ENCODE results near the gene DRC3.
"Not testable (repeated sequence)": the region's sequence is repeated elsewhere in the genome, so short reads cannot be mapped to it uniquely, and the experiment has no call there.

The DRC3 gene

DNA sequence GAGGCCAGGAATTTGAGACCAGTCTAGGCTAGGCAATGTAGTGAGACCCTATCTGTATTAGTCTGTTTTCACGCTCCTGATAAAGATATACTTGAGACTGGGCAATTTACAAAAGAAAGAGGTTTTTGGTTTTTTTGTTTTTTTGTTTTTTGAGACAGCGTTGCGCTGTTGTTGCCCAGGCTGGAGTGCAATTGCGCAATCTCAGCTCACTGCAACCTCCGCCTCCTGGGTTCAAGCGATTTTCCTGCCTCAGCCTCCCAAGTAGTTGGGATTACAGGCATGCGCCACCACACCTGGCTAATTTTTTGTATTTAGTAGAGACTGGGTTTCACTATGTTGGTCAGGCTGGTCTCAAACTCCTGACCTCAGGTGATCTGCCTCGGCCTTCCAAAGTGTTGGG, 23.2 kb downstream of the DRC3 start:
- DNase-seq, result not testable (repeated sequence)

DNA sequence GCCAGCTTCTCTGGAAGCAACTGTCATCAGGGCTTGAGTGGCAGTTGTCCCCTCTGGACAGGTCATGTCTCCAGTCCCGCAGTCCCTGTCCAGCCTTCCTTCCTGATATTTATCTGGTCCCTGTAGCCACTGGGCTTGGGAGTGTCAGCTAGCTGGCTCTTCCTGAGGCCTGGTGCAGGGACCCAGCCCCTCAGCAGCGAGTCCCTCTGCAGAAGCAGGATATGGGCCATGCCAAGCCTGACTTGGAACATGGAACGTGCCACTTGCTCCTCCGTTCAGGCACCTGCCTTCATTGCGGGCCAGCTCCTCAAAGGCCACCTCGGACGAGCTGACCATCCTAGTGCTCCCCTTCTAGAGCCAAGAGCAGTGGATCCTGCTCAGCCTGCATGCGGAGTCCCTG, 26.3 kb downstream of the DRC3 start:
- DNase-seq, result no peak

DNA sequence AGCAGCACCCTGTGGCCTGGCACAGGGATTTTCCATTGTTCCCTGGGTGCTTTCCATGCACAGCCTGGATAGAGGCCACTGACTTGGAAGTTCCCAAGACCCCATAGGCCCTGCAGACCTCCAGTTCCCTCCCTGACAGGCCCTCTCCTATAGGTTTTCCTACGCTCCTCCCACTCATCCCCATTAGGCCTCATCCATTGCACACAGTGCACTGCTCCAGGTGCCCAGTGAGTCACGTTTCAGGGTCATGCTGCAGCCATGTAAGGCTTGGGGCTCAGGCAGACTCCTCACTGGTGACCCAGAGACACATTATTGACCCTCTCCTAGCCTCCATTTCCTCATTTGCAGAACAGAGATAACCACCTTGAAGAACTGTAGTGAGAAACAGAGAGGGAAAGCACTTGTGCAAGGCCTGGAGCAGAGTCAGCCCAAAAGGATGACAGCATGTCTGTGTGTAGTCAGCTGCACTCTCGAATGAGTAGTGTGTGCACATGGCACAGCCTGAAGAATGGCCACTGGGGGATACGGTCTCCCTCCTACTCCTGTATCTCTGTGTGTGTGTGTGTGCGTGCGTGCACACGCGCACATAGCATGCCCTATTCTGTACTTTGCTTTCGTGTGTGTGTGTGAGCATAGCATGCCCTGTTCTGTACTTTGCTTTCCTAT, 26.8 kb downstream of the DRC3 start:
- DNase-seq, result no peak

DNA sequence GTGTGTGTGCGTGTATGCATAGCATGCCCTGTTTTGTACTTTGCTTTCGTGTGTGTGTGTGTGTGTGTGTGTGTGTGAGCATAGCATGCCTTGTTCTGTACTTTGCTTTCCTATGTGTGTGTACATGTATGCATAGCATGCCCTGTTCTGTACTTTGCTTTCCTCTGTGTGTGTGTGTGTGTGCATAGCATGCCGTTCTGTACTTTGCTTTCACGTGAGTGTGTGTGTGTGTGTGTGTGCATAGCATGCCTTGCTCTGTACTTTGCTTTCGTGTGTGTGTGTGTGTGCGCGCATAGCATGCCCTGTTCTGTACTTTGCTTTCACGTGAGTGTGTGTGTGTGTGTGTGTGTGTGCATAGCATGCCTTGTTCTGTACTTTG, 27.4 kb downstream of the DRC3 start:
- DNase-seq, result no peak

DNA sequence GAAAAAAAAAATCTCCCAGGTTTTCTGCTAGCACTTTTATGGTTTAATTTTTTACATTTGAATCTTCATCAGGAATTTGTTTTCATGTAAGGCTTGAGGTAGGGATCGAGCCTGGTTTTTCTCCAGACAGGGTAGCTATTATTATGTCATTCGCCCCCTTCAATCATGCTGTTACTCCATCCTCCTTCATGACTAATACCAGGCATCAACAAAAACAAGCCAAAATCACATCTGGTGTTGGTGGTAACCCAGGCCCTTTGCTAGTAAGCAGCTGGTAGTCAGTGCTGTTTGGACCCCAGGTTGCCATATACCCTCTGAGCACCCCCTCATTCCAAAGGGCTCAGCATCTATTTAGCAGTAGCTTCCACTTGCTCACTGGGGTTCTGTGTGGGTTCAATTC, 29.5 kb downstream of the DRC3 start:
- no peak for DNase-seq

DNA sequence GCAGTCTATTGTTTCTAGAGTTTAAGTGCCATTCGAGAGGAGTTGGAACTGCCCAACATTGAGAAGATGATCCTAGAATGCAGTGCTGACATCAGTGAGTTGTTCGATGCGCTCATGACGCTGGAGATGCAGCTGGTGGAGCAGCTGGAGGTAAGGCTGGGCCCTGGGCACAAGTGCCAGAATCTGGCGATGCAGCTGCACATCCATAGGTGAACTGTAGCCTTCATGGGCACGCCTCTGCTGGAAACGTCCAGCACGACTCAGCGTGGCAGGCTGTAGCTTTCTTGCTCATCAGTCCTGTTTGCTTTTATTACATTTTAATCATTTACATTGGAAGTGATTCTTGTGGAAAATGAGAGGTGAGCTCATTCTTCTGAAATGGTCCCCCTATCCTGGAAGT, 31.7 kb downstream of the DRC3 start:
- no peak for DNase-seq

DNA sequence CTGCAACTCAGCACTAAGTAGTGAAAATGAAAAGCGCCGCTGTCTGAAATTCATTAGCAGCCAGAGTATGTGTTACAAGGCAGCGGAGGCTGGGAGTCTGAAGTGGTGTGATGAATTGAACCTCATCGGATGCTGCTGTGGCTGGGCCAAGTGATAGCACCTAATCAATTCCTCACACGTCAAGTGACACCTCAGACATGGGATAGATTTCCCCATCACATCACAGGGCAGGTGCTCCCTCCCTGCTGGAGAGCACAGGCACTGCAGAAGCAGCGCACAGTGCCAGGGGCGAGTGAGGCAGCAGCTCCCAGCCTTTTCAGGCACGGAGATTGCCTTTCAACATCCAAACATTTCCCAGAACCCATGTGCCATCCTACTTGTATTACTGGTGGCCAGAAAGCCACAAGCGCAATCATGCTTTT, 32.2 kb downstream of the DRC3 start:
- DNase-seq, result no peak

DNA sequence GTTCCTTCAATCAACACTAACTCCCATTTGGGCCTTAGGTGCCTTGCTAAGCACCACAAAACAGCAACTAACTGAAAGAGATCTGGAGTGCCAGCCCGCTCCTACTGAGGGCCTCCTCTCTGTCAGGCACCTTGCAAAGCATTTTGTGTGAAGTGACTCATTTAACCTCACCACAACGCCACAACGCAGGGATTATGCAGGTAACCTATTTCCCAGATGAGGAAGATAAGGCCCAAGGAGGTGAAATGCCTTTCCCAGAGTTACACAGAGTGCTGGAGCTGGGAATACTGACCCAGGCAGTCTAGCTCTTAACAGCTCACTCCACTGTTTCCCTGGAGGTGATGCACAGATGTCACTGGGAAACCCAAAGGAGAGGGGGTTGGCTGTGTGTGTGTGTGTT, 32.8 kb downstream of the DRC3 start:
- no peak for DNase-seq

DNA sequence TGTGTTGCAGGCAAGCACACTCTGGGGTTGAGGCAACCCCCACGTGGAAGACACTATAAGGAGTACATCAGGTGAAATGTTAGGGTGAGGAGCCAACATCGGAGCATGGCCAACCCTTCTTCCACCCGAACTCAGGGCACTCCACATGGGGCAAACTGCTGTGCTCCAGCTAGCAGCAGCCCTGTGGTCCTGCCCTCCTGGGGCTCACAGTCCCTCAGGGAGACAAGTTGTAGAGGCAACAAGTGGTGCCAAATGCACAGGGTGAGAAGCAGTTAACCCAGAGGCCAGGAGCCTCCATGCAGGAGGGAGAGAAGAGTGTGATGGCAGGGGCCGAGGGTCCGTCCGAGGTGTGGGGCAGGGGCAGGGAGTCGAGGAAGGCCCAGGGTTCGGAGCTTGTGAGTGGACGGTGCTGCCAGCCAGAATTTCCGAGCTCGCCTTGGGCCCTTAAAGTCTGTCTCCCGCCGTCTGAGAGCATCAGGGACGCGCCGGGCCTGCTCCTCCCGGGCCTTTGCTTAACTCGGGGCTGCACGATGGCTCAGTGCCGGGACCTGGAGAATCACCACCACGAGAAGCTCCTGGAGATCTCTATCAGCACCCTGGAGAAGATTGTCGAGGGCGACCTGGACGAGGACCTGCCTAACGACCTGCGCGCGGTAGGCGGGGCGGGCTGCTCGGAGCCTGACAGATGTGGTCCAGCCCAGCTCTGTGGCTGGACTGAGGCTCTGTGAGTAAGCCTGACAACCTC, 34.0 kb downstream of the DRC3 start:
- no peak for DNase-seq

DNA sequence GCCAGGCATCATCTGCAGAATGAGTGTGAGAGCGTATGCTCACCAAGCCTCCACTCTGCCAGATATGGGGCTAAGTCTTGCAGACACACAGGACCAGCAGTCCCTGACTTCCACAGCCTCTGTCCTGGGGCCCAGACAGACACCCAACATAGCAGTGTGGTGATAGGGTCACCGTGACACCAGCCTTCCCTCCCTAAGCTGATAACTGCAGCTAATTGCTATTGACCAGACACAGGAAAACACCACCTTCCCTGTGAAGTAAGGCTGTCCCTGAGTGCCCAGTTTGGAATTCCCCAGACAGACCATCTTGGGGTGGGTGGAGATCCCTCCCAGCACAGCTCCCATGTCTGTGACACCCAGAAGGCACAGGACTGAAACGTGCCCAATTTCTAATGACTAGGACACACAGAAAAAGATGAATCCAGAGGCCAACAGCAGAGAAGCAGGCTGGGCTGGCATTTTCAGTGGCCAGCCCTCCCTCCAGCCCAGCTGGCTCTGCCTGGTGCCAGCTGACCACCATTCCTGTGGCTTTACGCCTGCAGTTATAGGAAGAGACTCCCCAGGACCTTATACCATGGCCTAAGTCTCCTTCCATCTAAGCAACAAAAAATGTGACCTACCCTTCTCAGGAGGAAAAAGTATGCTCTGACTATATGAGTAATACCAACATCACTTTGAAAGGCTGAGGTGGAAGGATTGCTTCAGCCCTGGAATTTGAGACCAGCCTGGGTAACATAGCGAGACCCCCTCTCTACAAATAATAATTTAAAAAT, 36.0 kb downstream of the DRC3 start:
- no peak for DNase-seq

DNA sequence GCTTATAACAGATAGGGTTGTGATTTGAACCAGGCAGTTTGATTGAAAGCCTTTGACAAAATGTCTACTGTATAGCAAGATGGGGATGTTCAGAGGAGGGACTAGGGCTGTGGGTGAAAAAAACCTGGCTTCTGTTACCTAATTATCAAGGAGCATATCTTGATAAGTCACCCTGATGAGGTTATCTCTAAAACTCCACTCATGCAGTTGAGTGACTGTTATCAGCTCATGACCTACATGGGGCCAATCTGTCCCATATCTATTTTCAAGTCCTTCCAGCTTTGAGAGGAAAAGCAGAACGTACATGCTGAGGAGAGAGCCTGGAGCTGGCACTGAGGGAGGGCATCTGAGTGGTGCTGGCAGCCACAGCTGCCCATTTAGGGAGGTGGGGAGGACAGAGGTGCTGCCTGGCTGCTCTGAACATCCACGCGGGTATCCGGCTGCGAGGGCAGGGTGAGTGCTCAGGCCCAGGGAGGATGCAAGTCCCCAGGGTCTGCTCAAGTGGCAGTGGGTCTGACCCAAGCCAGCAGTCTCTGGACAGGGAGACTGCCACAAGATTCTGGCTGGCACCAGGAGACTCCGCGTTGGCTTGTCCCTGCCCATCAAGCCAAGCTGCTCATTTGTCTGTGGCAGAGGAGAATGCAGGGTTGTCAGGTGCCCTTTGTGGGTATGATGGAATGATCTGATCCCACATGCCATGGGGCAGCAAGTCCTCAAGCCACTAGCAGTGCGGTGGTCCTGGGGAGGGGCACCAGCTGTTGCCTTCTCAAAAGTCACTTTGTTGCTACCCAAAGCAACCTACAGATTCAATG, 37.2 kb downstream of the DRC3 start:
- no peak for DNase-seq

DNA sequence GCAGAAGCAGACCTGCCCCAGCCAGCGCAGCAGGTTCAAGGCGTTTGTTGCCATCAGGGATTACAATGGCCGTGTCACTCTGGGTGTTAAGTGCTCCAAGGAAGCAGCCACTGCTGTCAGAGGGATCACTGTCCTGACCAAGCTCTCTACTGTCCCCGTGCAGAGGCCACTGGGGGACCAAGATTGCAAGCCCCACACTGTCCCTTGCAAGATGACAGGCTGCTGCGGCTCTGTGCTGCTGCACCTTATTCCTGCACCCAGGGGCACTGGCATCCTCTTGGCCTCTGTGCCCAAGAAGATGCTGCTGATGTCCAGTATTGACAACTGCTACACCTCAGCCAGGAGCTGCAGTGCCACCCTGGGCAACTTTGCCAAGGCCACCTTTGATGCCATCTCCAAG, 38.6 kb downstream of the DRC3 start:
- no peak for DNase-seq

DNA sequence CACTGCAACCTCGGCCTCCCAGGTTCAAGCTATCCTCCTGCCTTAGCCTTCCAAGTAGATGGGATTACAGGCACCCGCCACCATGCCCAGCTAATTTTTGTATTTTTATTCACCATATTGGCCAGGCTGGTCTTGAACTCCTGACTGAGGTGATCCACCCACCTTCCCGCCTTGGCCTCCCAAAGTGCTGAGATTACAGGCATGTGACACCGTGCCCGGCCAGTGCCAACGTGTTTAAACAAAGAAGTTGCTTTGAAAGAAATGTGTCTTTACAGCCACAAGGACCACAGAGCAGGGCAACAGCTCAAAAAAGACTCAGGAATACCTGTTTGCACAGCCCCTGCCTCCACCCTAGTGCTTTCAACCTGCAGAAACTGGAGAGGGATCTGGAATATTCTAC, 41.3 kb downstream of the DRC3 start:
- no peak for DNase-seq

DNA sequence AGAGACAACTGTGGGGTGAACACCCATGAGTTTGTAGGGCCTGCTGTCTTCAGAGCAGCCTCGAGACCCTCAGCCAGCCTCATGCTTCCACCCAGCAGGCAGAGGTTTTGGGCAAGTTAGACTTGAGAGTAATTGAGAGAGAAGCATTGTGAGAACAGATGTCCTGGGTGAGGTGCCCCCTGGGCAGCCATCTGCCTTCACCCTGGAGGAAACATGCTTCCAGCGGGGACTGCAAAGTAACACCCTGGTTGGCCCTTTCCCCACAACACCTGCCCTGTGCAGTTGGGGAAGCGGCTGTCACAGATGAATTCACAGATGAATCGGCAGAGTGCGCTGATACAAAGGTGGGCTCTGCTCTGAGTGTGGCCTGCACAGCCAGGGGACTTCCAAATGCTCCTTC, 42.9 kb downstream of the DRC3 start:
- peak; percentile 78 for DNase-seq

DNA sequence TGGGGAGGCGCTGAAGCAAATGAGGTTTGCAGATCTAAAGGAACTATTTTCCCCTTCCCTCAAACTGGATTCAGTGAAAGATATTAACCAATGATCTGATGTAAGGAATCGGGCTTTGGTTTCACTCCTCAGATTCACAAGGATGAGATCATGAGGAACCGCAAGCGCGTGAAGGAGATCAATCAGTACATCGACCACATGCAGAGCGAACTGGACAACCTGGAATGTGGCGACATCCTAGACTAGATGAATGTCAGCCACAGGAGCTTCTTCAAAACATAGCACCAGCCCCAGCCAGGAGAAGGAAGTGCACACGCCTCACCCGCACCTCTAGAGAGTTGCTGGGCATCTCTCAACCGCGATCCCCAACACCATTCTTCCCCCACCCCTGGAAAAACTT, 43.8 kb downstream of the DRC3 start:
- DNase-seq, result no peak

DNA sequence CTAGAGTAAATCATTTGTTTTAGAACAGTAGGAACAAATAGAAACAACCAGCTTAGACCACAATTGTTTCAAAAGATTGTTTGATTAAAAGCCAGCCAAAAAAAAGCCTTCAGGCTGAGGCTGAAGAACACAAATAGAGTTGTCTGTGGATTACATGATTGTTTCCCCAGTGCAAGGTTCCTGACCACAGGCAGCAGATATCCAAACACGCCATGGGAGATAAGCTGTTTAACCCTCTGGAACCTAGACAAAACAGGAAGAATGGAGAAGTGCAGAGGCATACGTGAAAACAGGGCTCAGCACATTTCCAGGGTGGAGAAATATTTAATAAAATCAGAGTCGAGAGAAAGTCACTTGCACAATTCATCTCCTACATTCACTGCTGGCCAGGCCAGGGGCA, 45.3 kb downstream of the DRC3 start:
- DNase-seq, result no peak

DNA sequence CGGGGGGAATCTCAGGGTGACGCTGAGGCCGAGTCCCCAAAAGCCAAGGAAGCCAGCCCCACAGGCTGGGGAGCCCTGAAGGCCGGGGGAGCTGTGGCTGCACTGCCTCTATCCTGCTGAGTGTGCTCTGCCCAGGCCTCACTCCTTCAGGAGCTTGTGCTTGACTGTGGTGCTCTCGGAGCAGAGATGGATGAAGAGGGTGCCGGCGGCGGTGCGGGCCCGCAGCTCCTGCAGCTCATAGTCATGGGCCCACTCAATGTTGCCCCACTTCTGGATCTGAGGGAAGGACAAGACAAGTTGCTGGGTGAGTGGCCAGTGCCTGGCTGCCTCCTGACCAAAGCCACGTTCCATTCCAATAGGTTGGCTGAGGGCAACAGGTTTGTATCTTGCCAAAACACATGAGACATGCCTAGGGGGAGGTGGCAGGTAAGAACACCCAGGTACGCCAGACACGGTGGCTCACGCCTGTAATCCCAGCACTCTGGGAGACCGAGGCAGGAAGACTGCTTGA, 45.8 kb downstream of the DRC3 start:
- no peak for DNase-seq

DNA sequence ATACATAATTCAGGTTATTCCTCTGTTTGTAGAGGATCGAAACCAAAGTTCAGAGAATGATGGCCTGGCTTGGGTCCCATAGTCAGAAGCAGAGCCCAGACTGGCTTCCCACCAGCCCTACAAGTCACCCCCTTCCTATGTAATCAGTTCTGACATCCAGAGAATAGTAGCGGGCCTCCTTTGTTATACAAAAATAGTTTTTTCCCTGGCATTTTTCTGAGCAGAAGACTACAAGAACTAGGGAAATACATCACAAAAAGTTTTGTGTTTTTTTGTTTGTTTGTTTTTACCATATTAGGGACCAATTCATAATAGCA, 47.1 kb downstream of the DRC3 start:
- no peak for DNase-seq

DNA sequence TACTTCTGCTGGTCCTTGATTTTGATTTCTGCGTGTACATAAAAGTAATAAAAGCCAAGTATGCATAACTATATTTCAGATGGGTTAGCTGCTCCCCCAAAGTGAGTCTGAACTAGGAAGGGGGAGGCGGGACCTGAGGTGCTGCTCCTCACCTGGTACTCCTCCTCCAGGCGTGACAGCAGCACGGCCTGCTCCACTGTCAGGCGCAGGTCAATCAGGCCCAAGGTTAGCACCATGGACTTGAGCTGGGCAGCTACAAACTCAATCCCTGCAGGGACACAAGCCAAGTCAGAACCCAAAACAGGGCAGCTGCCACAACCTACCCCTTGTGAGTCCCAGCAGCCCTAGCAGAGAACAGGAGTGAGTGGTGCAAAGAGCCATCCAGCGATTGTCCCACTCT, 48.3 kb downstream of the DRC3 start:
- DNase-seq, result no peak

DNA sequence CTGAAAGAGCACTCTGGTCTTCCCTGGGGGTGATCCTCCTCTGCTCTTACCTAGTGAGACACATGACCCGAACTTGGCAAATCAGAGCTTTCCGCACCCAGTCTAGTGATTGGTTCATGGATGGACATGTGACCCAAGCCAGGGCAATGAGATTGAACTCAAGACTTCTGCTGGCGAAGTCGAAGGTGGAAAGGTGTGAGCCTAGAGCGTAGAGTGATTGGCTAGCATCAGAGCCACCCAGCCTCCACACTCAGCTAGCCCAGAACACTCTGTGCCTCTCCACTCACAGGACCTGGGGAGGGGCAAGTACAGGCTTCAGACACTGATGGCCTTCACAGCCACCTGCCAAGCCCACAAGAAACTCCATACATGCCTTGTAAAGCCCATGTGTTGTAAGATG, 48.7 kb downstream of the DRC3 start:
- no peak for DNase-seq

DNA sequence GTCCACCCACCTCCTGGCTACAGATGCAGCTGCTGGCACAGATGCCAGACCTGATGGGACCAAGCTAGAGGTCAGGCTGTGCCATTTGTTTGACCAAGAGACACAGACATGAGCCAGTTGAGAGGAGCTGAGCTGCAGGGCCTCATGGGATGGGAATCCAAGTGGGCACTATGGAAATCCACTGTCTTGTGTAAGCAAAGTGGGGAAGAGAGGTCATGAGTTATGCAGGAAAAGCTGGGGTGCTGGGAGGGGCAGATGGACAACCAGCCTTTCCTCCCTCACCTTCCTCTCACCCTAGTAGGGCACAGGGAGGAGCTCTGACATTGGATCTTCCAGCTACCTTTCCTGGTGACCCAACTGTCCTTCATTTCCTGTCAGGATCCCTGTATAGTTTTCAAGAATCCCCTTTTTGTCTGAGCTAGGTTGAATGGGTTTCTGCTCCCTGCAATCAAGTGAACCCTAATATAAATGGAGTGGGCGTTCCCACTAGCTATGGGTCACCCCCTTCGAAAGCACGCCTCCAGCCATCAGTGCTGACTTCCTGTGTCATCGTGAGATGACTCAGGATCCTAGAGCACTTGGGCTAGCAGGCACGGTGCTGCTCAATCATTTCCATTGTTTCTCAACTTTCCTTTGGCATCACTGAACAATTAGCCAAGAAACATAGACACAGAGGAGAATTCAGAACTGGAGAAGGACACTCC, 52.7 kb downstream of the DRC3 start:
- no peak for DNase-seq

DNA sequence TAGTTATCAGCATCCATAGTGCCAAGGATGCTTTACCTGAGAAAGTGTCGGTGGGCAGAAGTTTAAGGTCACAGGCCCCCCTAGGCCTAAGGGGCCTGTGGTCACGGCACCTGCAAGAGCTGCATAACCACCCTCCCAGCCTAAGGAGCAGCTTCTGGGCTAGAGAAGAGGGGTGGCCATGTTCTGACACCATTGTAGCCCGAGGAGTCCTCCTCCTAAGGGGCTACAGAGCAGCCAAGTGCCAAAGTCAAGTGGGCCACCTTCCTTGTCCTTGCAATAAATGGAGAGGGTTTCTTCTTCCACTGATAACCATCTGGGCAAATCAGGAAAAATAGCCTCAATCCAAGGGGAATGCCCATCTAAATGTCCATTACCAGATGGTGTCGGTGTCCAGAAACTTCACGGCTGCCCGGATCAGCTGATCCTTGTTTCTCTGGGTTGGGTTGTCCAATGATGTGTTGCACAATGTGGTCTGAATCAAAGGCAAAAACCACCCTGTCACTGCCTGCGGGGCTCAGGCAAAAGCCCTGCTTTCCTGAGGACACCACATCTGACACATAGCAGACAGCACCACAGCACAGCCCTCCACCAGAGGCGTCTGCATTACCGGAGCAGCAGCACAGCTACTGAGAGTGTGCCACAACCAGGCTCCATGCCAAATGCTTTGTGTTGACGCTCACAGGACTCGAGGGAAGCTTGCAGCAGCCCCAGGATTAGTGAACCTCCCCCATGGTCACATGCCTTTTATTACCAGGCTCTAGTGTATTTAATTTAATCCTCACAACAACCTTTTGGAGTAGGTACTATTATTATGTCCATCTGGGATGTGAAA, 53.5 kb downstream of the DRC3 start:
- DNase-seq, result peak; percentile 57
